Measurements from ENCODE around the gene NMUR2. TPM values are rescaled to one million over a fixed set of nuclear protein-coding genes. Genes with fewer than 3 reads are reported as not detected.

Gene NMUR2
- total and polyA plus RNA-seq, 9 donors, result 0.11 to 1.1 (median 0.55) TPM

DNA sequence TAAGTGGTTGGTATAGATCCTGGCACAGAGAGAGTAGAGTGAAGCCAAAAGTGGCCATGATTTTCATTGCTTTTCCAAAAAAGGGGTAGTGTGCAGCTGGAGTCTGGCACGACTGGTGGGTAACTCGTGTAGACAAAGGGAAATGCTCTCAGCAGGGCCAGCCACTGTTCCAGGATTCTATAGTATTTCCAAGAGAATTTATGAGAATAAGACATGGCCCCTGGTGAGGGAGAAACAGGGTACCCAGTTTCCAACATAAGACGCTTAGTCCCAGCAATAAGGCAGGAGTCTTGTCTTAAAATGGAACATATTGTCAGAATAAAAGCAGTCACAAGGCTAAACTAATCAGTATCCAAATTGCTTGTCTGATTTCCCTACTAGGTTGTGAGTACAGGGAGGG, 52.1 kb downstream of the NMUR2 start:
- no peak for DNase-seq
- 70% methylated on average over 2 of the region's 3 CpGs for WGBS (ENCODE audit: insufficient coverage)
- no peaks in the 10 kb centered on the region for H3K27me3 ChIP-seq (ENCODE audit: control insufficient read depth, insufficient read depth, low read length)

DNA sequence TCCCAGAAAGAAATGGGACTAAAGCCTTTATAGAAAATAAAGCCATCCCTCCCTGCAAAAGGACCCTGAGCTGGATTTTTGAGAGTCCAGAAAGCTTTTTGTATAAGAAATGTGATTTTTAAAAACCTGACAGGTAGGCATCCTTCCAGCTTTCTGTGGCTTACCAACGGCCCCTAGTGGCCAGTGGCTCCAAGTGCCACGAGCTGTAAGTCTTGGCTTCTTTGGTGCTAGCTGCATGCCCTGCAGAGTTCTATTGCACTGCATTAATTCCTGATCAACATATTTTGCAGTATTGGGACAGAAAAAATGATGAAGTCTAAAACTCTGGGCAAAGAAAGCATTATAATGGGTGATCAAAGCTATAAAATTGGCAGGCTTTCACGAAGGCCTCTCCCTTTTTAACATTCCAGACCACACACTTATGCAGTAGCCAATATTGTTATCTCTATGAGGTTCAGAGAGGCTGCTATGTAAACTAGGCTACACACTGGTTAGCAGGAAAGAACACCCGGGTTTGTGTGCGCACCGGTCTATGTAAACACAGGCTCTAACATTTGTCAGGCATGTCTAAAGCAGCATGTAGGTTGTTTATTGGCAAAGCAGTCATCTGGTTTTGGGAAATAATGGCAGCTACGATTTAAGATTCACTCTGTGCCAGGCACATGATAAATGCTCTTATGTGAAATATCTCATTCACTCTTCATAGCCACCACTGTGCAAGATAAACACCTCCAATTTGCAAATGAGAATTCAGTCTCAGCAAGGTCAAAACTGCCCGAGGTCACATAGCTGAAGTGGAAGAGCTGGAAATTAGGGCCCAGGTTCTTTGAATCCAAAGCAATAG, 55.2 kb downstream of the NMUR2 start:
- Histone ChIP-seq H3K4me3 (ENCODE audit: low read length) (no peak overlapping the region), H3K36me3 (ENCODE audit: control insufficient read depth, insufficient read depth, low read length) (no peaks in the 10 kb centered on the region), H3K27me3 (ENCODE audit: control insufficient read depth, insufficient read depth, low read length) (no peaks in the 10 kb centered on the region), H3K27ac (ENCODE audit: low read length) (no peak overlapping the region), H3K9me3 (replicated peaks; ENCODE audit: control insufficient read depth, low read depth, low read length) (peaks cover 3% of the 10 kb centered on the region), H3K4me1 (ENCODE audit: control insufficient read depth, insufficient read depth, low read length) (no peaks in the 10 kb centered on the region)
- WGBS (ENCODE audit: insufficient coverage), result 44% methylated on average over 5 of the region's 8 CpGs
- DNase-seq, result peak; percentile 38

More for the DNA sequence above, 52.1 kb downstream of the NMUR2 start:
- peaks cover 2% of the 10 kb centered on the region for H3K4me1 ChIP-seq (ENCODE audit: control insufficient read depth, insufficient read depth, low read length)
- no peaks in the 10 kb centered on the region for H3K36me3 ChIP-seq (ENCODE audit: control insufficient read depth, insufficient read depth, low read length)
- H3K27ac ChIP-seq (ENCODE audit: low read length), result no peak overlapping the region
- no peaks in the 10 kb centered on the region for H3K9me3 ChIP-seq (replicated peaks; ENCODE audit: control insufficient read depth, low read depth, low read length)
- H3K4me3 ChIP-seq (ENCODE audit: low read length), result no peak overlapping the region
